OCI-LY1 (cell line): Measurements from ENCODE around the gene RPS19BP1.

ENCODE experiments used
- H2AFZ ChIP-seq: fragments of 200-600 bp; sonication (generic), shearing (Covaris generic); 2 replicates; pipeline ENCODE4 v1.6.0; 2014; ENCODE audit warnings: antibody characterized with exemption, mild to moderate bottlenecking, low read length
- H3F3A ChIP-seq: fragments of 200-600 bp; sonication (generic), shearing (Covaris generic); 2 replicates; pipeline ENCODE4 v1.6.0; 2014; ENCODE audit warnings: mild to moderate bottlenecking, antibody characterized with exemption, low read length, moderate library complexity; ENCODE audit not compliant: insufficient read depth
- H3K27ac ChIP-seq: fragments of 200-600 bp; sonication (generic); 2 replicates; pipeline ENCODE4 v1.5.1; 2014; ENCODE audit warnings: low read length, mixed run types, mild to moderate bottlenecking, low read depth; ENCODE audit not compliant: poor library complexity, severe bottlenecking
- H3K27me3 ChIP-seq: fragments of 200-600 bp; sonication (generic); 2 replicates; pipeline ENCODE4 v1.6.0; 2014; ENCODE audit warnings: antibody characterized with exemption, mild to moderate bottlenecking, low read length, moderate library complexity; ENCODE audit not compliant: insufficient read depth
- H3K36me3 ChIP-seq: fragments of 200-600 bp; sonication (generic); 2 replicates; pipeline ENCODE4 v1.6.1; 2014; ENCODE audit warnings: mild to moderate bottlenecking, antibody characterized with exemption, low read length, moderate library complexity, mixed read lengths; ENCODE audit not compliant: insufficient read depth
- H3K4me1 ChIP-seq: fragments of 200-600 bp; sonication (generic); 2 replicates; pipeline ENCODE4 v1.5.1; 2014; ENCODE audit warnings: mild to moderate bottlenecking, low read length, moderate library complexity; ENCODE audit not compliant: insufficient read depth, severe bottlenecking
- H3K4me2 ChIP-seq: fragments of 200-600 bp; sonication (generic), shearing (Covaris generic); 2 replicates; pipeline ENCODE4 v1.6.1; 2014; ENCODE audit warnings: low read length
- H3K4me3 ChIP-seq: fragments of 200-600 bp; sonication (generic); 2 replicates; pipeline ENCODE4 v1.5.1; 2014; ENCODE audit warnings: low read length, low read depth, mild to moderate bottlenecking, mixed read lengths; ENCODE audit not compliant: poor library complexity, severe bottlenecking
- H3K79me2 ChIP-seq: fragments of 200-600 bp; shearing (Covaris generic); 2 replicates; pipeline ENCODE4 v1.6.1; 2016; ENCODE audit warnings: mixed run types, low read length, mixed read lengths; ENCODE audit not compliant: insufficient read depth
- H3K9ac ChIP-seq: fragments of 200-600 bp; sonication (generic), shearing (Covaris generic); 2 replicates; pipeline ENCODE4 v1.6.1; 2014; ENCODE audit warnings: mild to moderate bottlenecking, low read length, mixed read lengths
- H3K9me2 ChIP-seq: fragments of 200-600 bp; sonication (generic), shearing (Covaris generic); 2 replicates; pipeline ENCODE4 v1.6.1; 2014; ENCODE audit warnings: low read depth, mild to moderate bottlenecking, low read length, mixed read lengths
- H3K9me3 ChIP-seq: fragments of 200-600 bp; shearing (Covaris generic); 2 replicates; pipeline ENCODE4 v1.6.1; 2014; ENCODE audit warnings: low read length, mixed read lengths
- H4K20me1 ChIP-seq: fragments of 200-600 bp; sonication (generic), shearing (Covaris generic); 2 replicates; pipeline ENCODE4 v1.6.0; 2016; ENCODE audit warnings: mild to moderate bottlenecking, low read length; ENCODE audit not compliant: insufficient read depth
- EZH2 ChIP-seq: fragments of 200-600 bp; sonication (generic), shearing (Covaris generic); IDR thresholded peaks from 2 replicates; pipeline ENCODE4 v1.8.0; 2017; ENCODE audit warnings: borderline replicate concordance, mixed run types, mild to moderate bottlenecking, antibody characterized with exemption, low read length, moderate library complexity, mixed read lengths
- TF ChIP-seq, protein P1 (sequence below): fragments of 200-600 bp; sonication (generic), shearing (Covaris generic); IDR thresholded peaks from 2 replicates; pipeline ENCODE4 v1.5.1; 2017; ENCODE audit warnings: mild to moderate bottlenecking, antibody characterized with exemption, low read length, moderate library complexity, mixed read lengths

The RPS19BP1 gene

DNA sequence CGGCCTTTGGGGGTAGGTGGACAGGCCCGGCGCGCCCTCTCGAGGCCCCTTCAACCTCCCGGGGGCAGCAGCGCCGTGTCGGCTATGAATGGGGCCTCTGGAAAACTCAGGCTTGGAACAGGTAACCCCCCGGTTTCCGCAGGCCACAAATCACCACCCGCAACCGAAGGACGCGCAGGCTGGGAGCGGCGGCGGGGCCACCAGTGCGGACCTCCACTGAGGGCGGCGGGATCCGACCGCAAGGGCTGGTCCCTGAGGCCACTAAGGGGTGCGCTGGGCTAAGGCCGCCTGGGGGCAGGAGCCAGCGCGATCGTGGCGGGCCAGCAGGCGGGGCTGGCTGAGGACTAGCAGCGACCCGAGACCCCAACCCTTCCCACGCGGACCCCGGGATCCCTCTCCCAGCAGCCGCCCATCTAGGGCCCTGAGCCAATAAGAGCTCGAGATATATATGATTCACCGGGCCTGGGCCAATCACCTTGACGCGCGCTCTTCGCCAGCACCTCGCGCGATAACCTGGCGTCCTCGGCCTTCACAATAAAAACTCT, 12.8 kb downstream of the RPS19BP1 start:
- Histone ChIP-seq H3F3A (peaks cover 15% of the 10 kb centered on the region), H3K36me3 (peaks cover 75% of the 10 kb centered on the region)

DNA sequence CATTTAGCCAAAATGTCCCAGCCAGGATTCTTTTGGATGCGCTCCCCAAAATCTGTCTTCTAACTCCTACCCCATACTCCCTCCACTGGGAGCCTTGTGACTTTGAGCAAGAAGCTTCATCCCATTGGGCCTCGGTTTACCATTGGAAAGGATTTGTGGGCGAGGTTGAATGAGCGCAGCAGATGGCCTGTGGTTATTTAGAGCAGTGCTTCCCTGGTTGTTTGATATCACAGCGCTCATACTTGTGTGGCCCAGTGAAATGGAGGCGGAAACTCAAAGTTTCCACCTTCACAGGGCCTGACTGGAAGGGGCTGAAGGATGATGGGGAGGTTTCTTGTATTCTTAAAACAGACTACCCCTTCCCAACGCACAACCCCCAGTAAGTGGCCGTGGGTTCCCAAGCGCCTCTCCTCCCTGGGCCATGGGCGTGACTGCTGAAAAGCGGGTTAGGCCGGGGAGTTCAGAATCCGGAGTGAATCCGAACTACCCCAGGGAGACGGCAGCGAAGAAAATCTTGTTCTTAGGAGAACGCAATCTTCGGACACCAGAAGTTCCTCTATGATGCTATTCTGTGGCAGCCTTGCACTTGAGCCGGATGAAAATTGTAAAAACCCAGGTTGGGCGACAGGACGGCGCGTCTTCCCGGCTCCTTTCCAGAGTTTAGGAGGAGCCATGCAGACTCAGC, 13.4 kb downstream of the RPS19BP1 start:
- Histone ChIP-seq H3K9me3 (no peaks in the 10 kb centered on the region), H3K36me3 (peaks cover 75% of the 10 kb centered on the region), H3K9ac (peak overlapping the region; percentile 89), H4K20me1 (no peaks in the 10 kb centered on the region), H3K27me3 (no peaks in the 10 kb centered on the region), H3K4me2 (peak overlapping the region; percentile 88), H3K4me3 (peak overlapping the region; percentile 95), H3F3A (0 out of 2 replicates have a peak, but pooled peaks cover 9% of the 10 kb centered on the region), H3K27ac (peak overlapping the region; percentile 74), H2AFZ (no peak overlapping the region), H3K79me2 (peaks cover 14% of the 10 kb centered on the region), H3K9me2 (no peaks in the 10 kb centered on the region), H3K4me1 (peaks cover 41% of the 10 kb centered on the region)
- TF ChIP-seq, protein P1, sequence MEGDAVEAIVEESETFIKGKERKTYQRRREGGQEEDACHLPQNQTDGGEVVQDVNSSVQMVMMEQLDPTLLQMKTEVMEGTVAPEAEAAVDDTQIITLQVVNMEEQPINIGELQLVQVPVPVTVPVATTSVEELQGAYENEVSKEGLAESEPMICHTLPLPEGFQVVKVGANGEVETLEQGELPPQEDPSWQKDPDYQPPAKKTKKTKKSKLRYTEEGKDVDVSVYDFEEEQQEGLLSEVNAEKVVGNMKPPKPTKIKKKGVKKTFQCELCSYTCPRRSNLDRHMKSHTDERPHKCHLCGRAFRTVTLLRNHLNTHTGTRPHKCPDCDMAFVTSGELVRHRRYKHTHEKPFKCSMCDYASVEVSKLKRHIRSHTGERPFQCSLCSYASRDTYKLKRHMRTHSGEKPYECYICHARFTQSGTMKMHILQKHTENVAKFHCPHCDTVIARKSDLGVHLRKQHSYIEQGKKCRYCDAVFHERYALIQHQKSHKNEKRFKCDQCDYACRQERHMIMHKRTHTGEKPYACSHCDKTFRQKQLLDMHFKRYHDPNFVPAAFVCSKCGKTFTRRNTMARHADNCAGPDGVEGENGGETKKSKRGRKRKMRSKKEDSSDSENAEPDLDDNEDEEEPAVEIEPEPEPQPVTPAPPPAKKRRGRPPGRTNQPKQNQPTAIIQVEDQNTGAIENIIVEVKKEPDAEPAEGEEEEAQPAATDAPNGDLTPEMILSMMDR: no peak
- TF ChIP-seq EZH2: no peak

More for the DNA sequence above, 12.8 kb downstream of the RPS19BP1 start:
- Histone ChIP-seq H3K9me3 (no peaks in the 10 kb centered on the region), H3K9ac (peak overlapping the region; percentile 98), H4K20me1 (no peaks in the 10 kb centered on the region), H3K27me3 (no peaks in the 10 kb centered on the region), H3K4me3 (peak overlapping the region; percentile 95), H2AFZ (no peak overlapping the region), H3K9me2 (no peaks in the 10 kb centered on the region), H3K79me2 (peaks cover 14% of the 10 kb centered on the region), H3K27ac (peak overlapping the region; percentile 88), H3K4me2 (peak overlapping the region; percentile 88), H3K4me1 (peaks cover 41% of the 10 kb centered on the region)
- TF ChIP-seq EZH2: no peak
- TF ChIP-seq, protein P1: peak; percentile 49

DNA sequence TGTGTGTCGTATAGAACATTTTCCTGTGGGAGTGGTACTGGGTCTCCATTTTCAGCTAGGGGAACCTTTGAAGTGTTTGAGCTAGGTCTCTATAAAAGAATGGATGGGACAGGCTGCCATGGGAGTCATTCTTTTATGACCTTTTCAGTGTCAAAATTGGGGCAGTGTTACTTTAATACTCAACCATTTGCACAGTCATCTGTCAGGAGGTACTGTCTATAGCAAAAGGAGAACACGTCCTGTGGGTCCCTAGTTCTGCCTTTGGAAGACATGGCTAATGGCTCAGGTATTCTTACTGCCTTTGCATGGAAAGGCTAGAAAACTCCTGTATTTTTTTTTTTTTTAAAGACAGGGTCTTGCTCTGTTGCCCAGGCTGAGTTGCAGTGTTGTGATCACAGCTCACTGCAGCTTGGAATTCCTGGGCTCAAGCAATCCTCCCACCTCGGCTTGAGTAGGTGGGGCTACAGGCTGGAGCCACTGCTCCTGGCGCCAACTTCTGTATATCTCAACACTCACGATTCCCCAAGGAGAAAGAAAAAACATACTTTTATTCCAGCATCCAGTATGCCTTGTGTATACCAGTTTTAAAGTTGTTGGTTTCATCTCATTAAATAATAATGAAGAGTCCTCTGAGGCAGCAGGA, 14.3 kb downstream of the RPS19BP1 start:
- H3K79me2 ChIP-seq: peaks cover 14% of the 10 kb centered on the region
- no peak for TF ChIP-seq EZH2
- TF ChIP-seq, protein P1: no peak
- no peaks in the 10 kb centered on the region for H3K9me3 ChIP-seq
- H3K4me1 ChIP-seq: peaks cover 38% of the 10 kb centered on the region
- H3K4me2 ChIP-seq: peak overlapping the region; percentile 88
- H2AFZ ChIP-seq: no peak overlapping the region
- H3K27me3 ChIP-seq: no peaks in the 10 kb centered on the region
- peak overlapping the region; percentile 74 for H3K27ac ChIP-seq
- H3K4me3 ChIP-seq: peak overlapping the region; percentile 95
- H3K36me3 ChIP-seq: peaks cover 77% of the 10 kb centered on the region
- no peaks in the 10 kb centered on the region for H3K9me2 ChIP-seq
- H4K20me1 ChIP-seq: no peaks in the 10 kb centered on the region
- H3F3A ChIP-seq: 0 out of 2 replicates have a peak, but pooled peaks cover 6% of the 10 kb centered on the region
- H3K9ac ChIP-seq: peak overlapping the region; percentile 89; the same call in 1 of the 2 replicates
